Thyroid gland (tissue), 4 donors: ENCODE data around the gene TEX35. TPM values are rescaled to one million over a fixed set of nuclear protein-coding genes. Genes with fewer than 3 reads are reported as not detected.
A peak's percentile ranks its signal among the peaks of the same experiment; 100 is the strongest.

ENCODE experiments used
- DNase-seq, 2 donors: peaks; one replicate each; pipeline ENCODE4 v3.0.0-alpha.2; 2019
- H3K27ac ChIP-seq, 3 donors: fragments of 200-600 bp; sonication (generic); 1 replicate in 2 of 3; 2 replicates in 1 of 3; pipeline ENCODE4 v1.5.1; 2016 to 2019; ENCODE audit warnings: mild to moderate bottlenecking in 1 of 3, moderate library complexity in 1 of 3
- H3K27me3 ChIP-seq: fragments of 200-600 bp; sonication (generic); one replicate; pipeline ENCODE4 v1.5.1; 2019
- H3K36me3 ChIP-seq, 2 donors: fragments of 200-600 bp; sonication (generic); one replicate each; pipeline ENCODE4 v1.5.1; 2016 to 2019
- H3K4me1 ChIP-seq, 2 donors: fragments of 200-600 bp; sonication (generic); one replicate each; pipeline ENCODE4 v1.5.1; 2017 to 2019
- H3K4me3 ChIP-seq, 3 donors: fragments of 200-600 bp; sonication (generic); replicated peaks in 1 of 3; 1 replicate in 2 of 3; 2 replicates in 1 of 3; pipeline ENCODE4 v1.5.1; 2016; ENCODE audit warnings: mild to moderate bottlenecking in 1 of 3
- H3K9me3 ChIP-seq: fragments of 200-600 bp; sonication (generic); one replicate; pipeline ENCODE4 v1.5.1; 2017
- POLR2A ChIP-seq, 2 donors: fragments of 450-650 bp; IDR thresholded peaks; one replicate each; pipeline ENCODE4 v1.6.1; 2017; ENCODE audit warnings: antibody characterized with exemption in 2 of 2, mild to moderate bottlenecking in 2 of 2, moderate library complexity in 1 of 2
- WGBS, 2 donors: methylation state at CpG; one replicate each; pipeline ENCODE4 v1.1.5; 2017; 5-methylcytosine and 5-hydroxymethylcytosine counted together
- intact Hi-C: fragments of 100-400 bp; cut with DNase I; formaldehyde crosslinking; loops from one replicate; pipeline ENCODE4 v1.15.1; 2023
- total RNA-seq, 4 donors: library from RNA; depleted of rRNA; stranded (reverse); fragments of >200 nt; gene quantifications; one replicate each; pipeline ENCODE4 v1.2.3, GENCODE V29; 2016
- TF ChIP-seq, protein P1 (sequence below), 6 experiments: fragments of 200-600 bp in 3 of 6; fragments of 450-650 bp in 3 of 6; sonication (generic) in 3 of 6; IDR thresholded peaks; one replicate each; pipeline ENCODE4 v1.5.1; 2016 to 2019; ENCODE audit warnings: antibody characterized with exemption in 6 of 6, mild to moderate bottlenecking in 2 of 6, inconsistent platforms in 1 of 6, moderate library complexity in 1 of 6

Gene TEX35
- total RNA-seq, 4 donors from 2014 or later: not detected

- Histone ChIP-seq H3K27ac (no peak within 1 kb of the TSS), H3K27me3 (no peaks in the 10 kb centered on the region), H3K4me1 (no peaks in the 10 kb centered on the region), H3K9me3 (no peaks in the 10 kb centered on the region), H3K4me3 (no peak within 1 kb of the TSS), H3K36me3 (no peaks in the 10 kb centered on the region)
- no peak for DNase-seq
- WGBS, 2 donors: 95 to 96% methylated on average over 26 of the region's 26 CpGs
- intact Hi-C loops: no loop called here
- TF ChIP-seq, protein P1, sequence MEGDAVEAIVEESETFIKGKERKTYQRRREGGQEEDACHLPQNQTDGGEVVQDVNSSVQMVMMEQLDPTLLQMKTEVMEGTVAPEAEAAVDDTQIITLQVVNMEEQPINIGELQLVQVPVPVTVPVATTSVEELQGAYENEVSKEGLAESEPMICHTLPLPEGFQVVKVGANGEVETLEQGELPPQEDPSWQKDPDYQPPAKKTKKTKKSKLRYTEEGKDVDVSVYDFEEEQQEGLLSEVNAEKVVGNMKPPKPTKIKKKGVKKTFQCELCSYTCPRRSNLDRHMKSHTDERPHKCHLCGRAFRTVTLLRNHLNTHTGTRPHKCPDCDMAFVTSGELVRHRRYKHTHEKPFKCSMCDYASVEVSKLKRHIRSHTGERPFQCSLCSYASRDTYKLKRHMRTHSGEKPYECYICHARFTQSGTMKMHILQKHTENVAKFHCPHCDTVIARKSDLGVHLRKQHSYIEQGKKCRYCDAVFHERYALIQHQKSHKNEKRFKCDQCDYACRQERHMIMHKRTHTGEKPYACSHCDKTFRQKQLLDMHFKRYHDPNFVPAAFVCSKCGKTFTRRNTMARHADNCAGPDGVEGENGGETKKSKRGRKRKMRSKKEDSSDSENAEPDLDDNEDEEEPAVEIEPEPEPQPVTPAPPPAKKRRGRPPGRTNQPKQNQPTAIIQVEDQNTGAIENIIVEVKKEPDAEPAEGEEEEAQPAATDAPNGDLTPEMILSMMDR (IDR thresholded peaks at IDR 0.05): no peak
- TF ChIP-seq POLR2A (IDR thresholded peaks at IDR 0.05): no peak
These were observed 16.3 kb upstream of the TEX35 start, which contains the start of gene CLEC20A for GRCh38 chr1:178496410-178497135. CLEC20A (minus strand) TSS chr1:178496964; CDS start chr1:178496939, 25 bp downstream.

DNA sequence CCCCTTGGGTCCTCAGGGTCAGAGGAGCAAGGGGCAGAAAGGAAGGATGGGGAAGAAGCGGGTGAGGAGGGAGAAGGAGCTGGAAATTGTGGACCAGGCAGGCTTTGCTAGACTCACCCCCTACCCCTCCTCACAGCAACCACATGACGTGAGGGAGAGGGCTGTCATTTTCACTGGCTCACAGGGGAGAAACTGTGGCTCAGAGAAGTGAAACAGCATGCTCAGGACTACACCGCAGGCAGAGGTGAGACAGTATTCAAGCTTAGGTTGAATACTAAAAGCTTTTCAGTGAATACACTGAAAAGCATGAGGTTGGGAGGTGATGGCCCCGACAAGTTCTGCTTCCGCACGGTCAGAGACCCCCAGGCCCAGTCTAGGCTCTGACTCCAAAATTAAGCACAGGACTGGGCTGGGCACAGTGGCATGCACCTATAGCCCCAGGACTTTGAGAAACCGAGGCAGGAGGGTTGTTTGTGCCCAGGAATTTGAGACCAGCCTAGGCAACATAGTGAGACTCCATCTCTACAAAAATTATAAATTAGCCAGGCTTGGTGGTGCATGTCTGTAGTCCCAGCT lies 14.9 kb upstream of the TEX35 start:
- Histone ChIP-seq H3K36me3 (no peaks in the 10 kb centered on the region), H3K27me3 (no peaks in the 10 kb centered on the region), H3K4me3 (no peak overlapping the region), H3K9me3 (no peaks in the 10 kb centered on the region), H3K27ac (no peak overlapping the region), H3K4me1 (no peaks in the 10 kb centered on the region)
- WGBS, 2 donors: 90 to 91% methylated on average over 7 of the region's 7 CpGs
- DNase-seq: no peak
- intact Hi-C loops: no loop called here
- TF ChIP-seq, protein P1 (IDR thresholded peaks at IDR 0.05): no peak
- no peak for TF ChIP-seq POLR2A (IDR thresholded peaks at IDR 0.05)

DNA sequence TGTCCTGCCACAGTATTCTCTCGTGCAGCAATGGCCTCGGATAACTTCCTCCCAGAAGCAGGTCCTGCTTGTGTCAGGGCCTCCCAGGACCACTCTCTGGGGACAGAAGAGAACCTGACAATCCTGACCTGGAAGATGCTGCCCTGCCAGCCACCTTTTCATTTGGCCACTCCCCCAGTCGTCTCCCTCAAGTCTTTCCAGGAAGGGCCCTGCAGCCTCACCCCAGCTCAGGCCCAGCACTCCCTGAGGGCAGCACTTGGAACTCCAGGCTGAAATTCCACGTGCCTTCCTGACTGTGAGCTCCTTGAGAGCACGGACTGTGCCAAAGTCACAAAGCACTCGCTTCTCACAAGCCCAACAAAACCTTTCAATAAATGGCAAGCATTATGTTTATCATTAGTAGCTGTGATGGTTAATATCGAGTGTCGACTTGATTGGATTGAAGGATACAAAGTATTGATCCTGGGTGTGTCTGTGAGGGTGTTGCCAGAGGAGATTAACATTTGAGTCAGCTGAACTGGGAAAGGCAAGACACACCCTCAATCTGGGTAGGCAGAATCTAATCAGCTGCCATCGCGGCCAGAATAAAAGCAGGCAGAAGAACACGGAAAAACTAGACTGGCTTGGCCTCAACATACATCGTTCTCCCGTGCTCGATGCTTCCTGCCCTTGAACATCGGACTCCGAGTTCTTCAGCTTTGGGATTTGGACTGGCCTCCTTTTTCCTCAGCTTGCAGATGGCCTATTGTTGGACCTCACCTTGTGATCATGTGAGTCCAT lies 13.8 kb upstream of the TEX35 start:
- DNase-seq: no peak

GRCh38 chr1:178500091-178500770 lies 12.7 kb upstream of the TEX35 start:
- Histone ChIP-seq H3K36me3 (no peaks in the 10 kb centered on the region), H3K27ac (no peak overlapping the region), H3K27me3 (no peaks in the 10 kb centered on the region), H3K4me1 (no peaks in the 10 kb centered on the region), H3K4me3 (no peak overlapping the region), H3K9me3 (no peaks in the 10 kb centered on the region)
- intact Hi-C loops: loop anchor here (5.0 kb wide), 1 partner anchor 188 kb away; no protein-coding TSS in a partner anchor
- WGBS, 2 donors: 83 to 84% methylated on average over 11 of the region's 11 CpGs
- no peak for DNase-seq
- TF ChIP-seq POLR2A (IDR thresholded peaks at IDR 0.05): no peak
- TF ChIP-seq, protein P1 (IDR thresholded peaks at IDR 0.05): peak in 1 of 6 experiments; percentile 6

More for the DNA sequence above, 13.8 kb upstream of the TEX35 start:
- no peaks in the 10 kb centered on the region for H3K36me3 ChIP-seq
- no peaks in the 10 kb centered on the region for H3K9me3 ChIP-seq
- intact Hi-C loops: no loop called here
- H3K27ac ChIP-seq: no peak overlapping the region
- TF ChIP-seq, protein P1 (IDR thresholded peaks at IDR 0.05): no peak
- no peak for TF ChIP-seq POLR2A (IDR thresholded peaks at IDR 0.05)
- H3K4me3 ChIP-seq: no peak overlapping the region
- H3K27me3 ChIP-seq: no peaks in the 10 kb centered on the region
- no peaks in the 10 kb centered on the region for H3K4me1 ChIP-seq
- 86 to 91% methylated on average over 16 of the region's 16 CpGs for WGBS, 2 donors
